HCT116 (cell line): Measurements from ENCODE around the gene PCDHGC4. TPM values are rescaled to one million over a fixed set of nuclear protein-coding genes. Genes with fewer than 3 reads are reported as not detected.

Experiments used
- ATAC-seq: fragments of 200-7000 bp; cut with Tn5 transposase; 2 replicates; pipeline ENCODE4 v1.9.1; 2020; ENCODE audit warnings: mild to moderate bottlenecking, moderate library complexity
- BruUV-seq: library from RNA; stranded (reverse); fragments of 400-500 nt; replicated peaks from 2 replicates; lab custom pipeline; 2021; lab: Mats Ljungman, UMichigan
- CTCF ChIA-PET: fragments of 300-600 bp; sonication (Branson Sonifier 250); formaldehyde crosslinking; loops from one replicate; lab custom pipeline; 2021; ENCODE audit warnings: antibody characterized with exemption; lab: Charles Lee
- POLR2A ChIA-PET: fragments of 300-600, 350-600 bp; sonication (Branson Sonifier 250); formaldehyde crosslinking; loops from one replicate; lab custom pipeline; 2021; ENCODE audit warnings: antibody characterized with exemption; lab: Charles Lee
- RAD21 ChIA-PET, 2 experiments: fragments of 300-600 bp; sonication (Branson Sonifier 250); formaldehyde crosslinking; loops; one replicate each; lab custom pipeline; 2023; ENCODE audit warnings: low total read pairs in 2 of 2; ENCODE audit not compliant: uncharacterized antibody in 2 of 2, unreplicated experiment in 2 of 2, low non-redundant PET in 1 of 2; lab: Charles Lee
- DNase-seq: peaks from one replicate; pipeline ENCODE4 v3.0.0-alpha.2; 2010; ENCODE audit warnings: low read depth, low spot score
- H2AFZ ChIP-seq: fragments of 200-600 bp; shearing (Covaris generic), sonication (generic); 2 replicates; pipeline ENCODE4 v1.6.1; 2017; ENCODE audit warnings: low read depth, mixed run types, mixed read lengths, antibody characterized with exemption, low read length; ENCODE audit not compliant: poor library complexity, severe bottlenecking
- H3K27ac ChIP-seq: 2 replicates; pipeline ENCODE4 v1.5.1; 2012; ENCODE audit warnings: low read depth, low read length
- H3K27me3 ChIP-seq: fragments of 200-600 bp; sonication (generic); 2 replicates; pipeline ENCODE4 v1.6.1; 2016; ENCODE audit warnings: mixed run types, low read length, mixed read lengths; ENCODE audit not compliant: insufficient read depth
- H3K36me3 ChIP-seq, 2 experiments: fragments of 200-500 bp in 1 of 2; fragments of 200-600 bp in 1 of 2; sonication (Bioruptor generic) in 1 of 2; sonication (generic) in 1 of 2; 2 replicates each; pipeline versions ENCODE4 v1.5.1 to v1.6.1; 2014 to 2016; ENCODE audit warnings: low read length in 2 of 2, inconsistent platforms in 1 of 2, mixed read lengths in 1 of 2, mixed run types in 1 of 2; ENCODE audit not compliant: insufficient read depth in 2 of 2, control insufficient read depth in 1 of 2
- H3K4me1 ChIP-seq, 2 experiments: fragments of 200-600 bp in 1 of 2; sonication (generic) in 1 of 2; 2 replicates each; pipeline versions ENCODE4 v1.5.1 to v1.6.1; 2012 to 2017; ENCODE audit warnings: low read length in 2 of 2, inconsistent platforms in 1 of 2, mild to moderate bottlenecking in 1 of 2, mixed read lengths in 1 of 2, mixed run types in 1 of 2, moderate library complexity in 1 of 2; ENCODE audit not compliant: insufficient read depth in 2 of 2, control insufficient read depth in 1 of 2
- H3K4me2 ChIP-seq: fragments of 200-600 bp; sonication (generic); 2 replicates; pipeline ENCODE4 v1.6.1; 2017; ENCODE audit warnings: mixed run types, low read length, mixed read lengths
- H3K4me3 ChIP-seq, 2 experiments: fragments of 200-600 bp in 1 of 2; sonication (generic) in 1 of 2; replicated peaks in 1 of 2; 2 replicates each; pipeline ENCODE4 v1.5.1; 2011 to 2016; ENCODE audit warnings: low read length in 2 of 2, control low read depth in 1 of 2, low read depth in 1 of 2, mild to moderate bottlenecking in 1 of 2, mixed read lengths in 1 of 2, mixed run types in 1 of 2
- H3K79me2 ChIP-seq: fragments of 200-600 bp; sonication (generic); 2 replicates; pipeline ENCODE4 v1.6.1; 2017; ENCODE audit warnings: mild to moderate bottlenecking, mixed run types, low read length, moderate library complexity, mixed read lengths; ENCODE audit not compliant: insufficient read depth
- H3K9ac ChIP-seq: fragments of 200-600 bp; sonication (generic); 2 replicates; pipeline ENCODE4 v1.6.1; 2016; ENCODE audit warnings: low read length, mixed read lengths
- H3K9me2 ChIP-seq: fragments of 200-600 bp; sonication (generic), shearing (Covaris generic); 2 replicates; pipeline ENCODE4 v1.6.1; 2017; ENCODE audit warnings: mixed run types, mild to moderate bottlenecking, moderate library complexity; ENCODE audit not compliant: insufficient read depth
- H3K9me3 ChIP-seq, 2 experiments: fragments of 200-500 bp in 1 of 2; fragments of 200-600 bp in 1 of 2; sonication (Bioruptor generic) in 1 of 2; sonication (generic) in 1 of 2; 2 replicates each; pipeline ENCODE4 v1.6.1; 2014 to 2017; ENCODE audit warnings: low read length in 2 of 2, mixed read lengths in 2 of 2, inconsistent platforms in 1 of 2, low read depth in 1 of 2, mild to moderate bottlenecking in 1 of 2, mixed run types in 1 of 2, moderate library complexity in 1 of 2; ENCODE audit not compliant: control insufficient read depth in 1 of 2, insufficient read depth in 1 of 2
- H4K20me1 ChIP-seq: fragments of 200-600 bp; sonication (generic), shearing (Covaris generic); 2 replicates; pipeline ENCODE4 v1.6.1; 2017; ENCODE audit warnings: mixed run types, mild to moderate bottlenecking, moderate library complexity; ENCODE audit not compliant: insufficient read depth
- ATF3 ChIP-seq: IDR thresholded peaks from 2 replicates; pipeline ENCODE4 v1.6.1; 2012
- CTCF ChIP-seq, 3 experiments: fragments of 200-600 bp in 1 of 3; sonication (generic) in 1 of 3; IDR thresholded peaks in 2 of 3; conservative IDR thresholded peaks in 1 of 3; 2 replicates each; pipeline ENCODE4 v1.5.1; 2012 to 2017; ENCODE audit warnings: low read depth in 2 of 3, low read length in 2 of 3, antibody characterized with exemption in 1 of 3, borderline replicate concordance in 1 of 3, control low read depth in 1 of 3, mild to moderate bottlenecking in 1 of 3, mixed read lengths in 1 of 3, mixed run types in 1 of 3, moderate library complexity in 1 of 3; ENCODE audit not compliant: insufficient read depth in 1 of 3
- EGR1 ChIP-seq: IDR thresholded peaks from 2 replicates; pipeline ENCODE4 v1.6.1; 2012; ENCODE audit warnings: low read depth
- EZH2phosphoT487 ChIP-seq: fragments of 200-600 bp; IDR thresholded peaks from 2 replicates; pipeline ENCODE4 v1.6.1; 2018; ENCODE audit warnings: antibody characterized with exemption, borderline replicate concordance
- RAD21 ChIP-seq: IDR thresholded peaks from 2 replicates; pipeline ENCODE4 v1.6.1; 2012; ENCODE audit warnings: low read depth, mild to moderate bottlenecking
- ZBTB33 ChIP-seq: IDR thresholded peaks from 2 replicates; pipeline ENCODE4 v1.6.1; 2011; ENCODE audit warnings: mild to moderate bottlenecking, low read length, moderate library complexity; ENCODE audit not compliant: insufficient replicate concordance; ENCODE audit errors: extremely low read depth
- ZFX ChIP-seq: fragments of 450-650 bp; IDR thresholded peaks from 2 replicates; pipeline ENCODE4 v1.6.1; 2017
- intact Hi-C: fragments of 100-400 bp; cut with micrococcal nuclease; formaldehyde crosslinking; loops from 2 replicates; pipeline ENCODE4 v1.10.0; 2022
- total RNA-seq: library from RNA; stranded (reverse); gene quantifications from one replicate; pipeline ENCODE4 v1.2.1, GENCODE V29; 2021; ENCODE audit not compliant: unreplicated experiment

Gene PCDHGC4
- total RNA-seq, 1 experiment from 2014 or later, result 0.05 TPM

GRCh38 chr5:141514330-141515133 lies 29.7 kb downstream of the PCDHGC4 start:
- no peak overlapping the region for H3K4me3 ChIP-seq
- H3K36me3 ChIP-seq, result peaks cover 6 to 20% of the 10 kb centered on the region in 2 experiments; a peak in 1 of 4 replicates
- ChIA-PET POLR2A (no interaction called here), CTCF (interaction anchor here (0.5 to 3.2 kb wide), 4 partner anchors 9 to 302 kb away, joined by 3 to 15 read pairs (median 7); partner anchors contain the start of gene PCDHGA10), RAD21 (no interaction called here)
- no TSS peak for BruUV-seq
- H3K27me3 ChIP-seq, result no peaks in the 10 kb centered on the region
- ATAC-seq (no peak), DNase-seq (no peak)
- intact Hi-C loops, result loop anchor here (5.0 kb wide), 1 partner anchor 787 kb away; no protein-coding TSS in a partner anchor
- TF ChIP-seq ZBTB33 (no peak), CTCF (IDR thresholded peaks at IDR 0.05 in 2 of 3, conservative IDR thresholded peaks at IDR 0.05 in 1 of 3; ENCODE audit: borderline replicate concordance in 1 of 3, insufficient read depth in 1 of 3, low read depth in 2 of 3, low read length in 2 of 3) (no peak), EZH2phosphoT487 (no peak), ZFX (no peak), EGR1 (no peak), RAD21 (no peak), ATF3 (no peak)
- peaks cover 4 to 22% of the 10 kb centered on the region in 2 experiments for H3K4me1 ChIP-seq
- H3K4me2 ChIP-seq, result no peak overlapping the region
- H3K9me3 ChIP-seq, result no peaks in the 10 kb centered on the region
- no peaks in the 10 kb centered on the region for H3K9me2 ChIP-seq
- no peak overlapping the region for H2AFZ ChIP-seq
- no peaks in the 10 kb centered on the region for H4K20me1 ChIP-seq
- no peak overlapping the region for H3K9ac ChIP-seq
- H3K79me2 ChIP-seq, result peaks cover under 1% of the 10 kb centered on the region; the same call in 1 of the 2 replicates
- H3K27ac ChIP-seq, result 0 out of 2 replicates have a peak overlapping the region, but pooled peaks have one; percentile 4
